ENCODE measurements around the gene FAT3. TPM values are rescaled to one million over a fixed set of nuclear protein-coding genes. Genes with fewer than 3 reads are reported as not detected.

The FAT3 gene
- total and polyA plus RNA-seq, 2 of the 13 experiments (the other 11 are each of a cell fraction or from before 2014, with no cell fraction given), result not detected

DNA sequence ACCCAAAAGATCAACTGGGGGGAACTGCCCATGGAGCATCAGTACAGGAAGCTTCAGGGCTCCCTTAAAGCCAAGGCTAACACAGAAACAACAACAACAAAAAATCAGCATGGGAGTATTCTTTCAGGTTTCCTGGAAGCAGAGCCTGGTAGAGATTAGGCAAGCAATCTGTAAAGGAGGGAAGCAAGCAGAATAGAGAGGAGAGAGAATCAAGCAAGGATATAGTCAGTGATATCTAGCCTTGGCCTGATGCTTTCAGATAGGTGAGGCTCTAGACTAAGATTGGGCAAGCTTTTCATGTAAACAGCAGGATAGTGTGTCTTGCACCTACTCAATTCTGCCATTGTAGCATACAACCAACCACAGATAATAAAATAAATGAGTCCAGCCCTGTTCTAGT is 44.4 kb upstream of the FAT3 start:
- Histone ChIP-seq H3K9me3 (ENCODE audit: low read length) (no peaks in the 10 kb centered on the region), H2AFZ (ENCODE audit: low read length) (no peak overlapping the region), H3K27ac (ENCODE audit: extremely low read length, insufficient read depth, low read length) (no peak overlapping the region), H4K20me1 (ENCODE audit: insufficient read depth, low read length) (no peaks in the 10 kb centered on the region), H3K27me3 (ENCODE audit: control insufficient read depth in 1 of 2, insufficient read depth in 2 of 2, low read length in 2 of 2) (no peaks in the 10 kb centered on the region), H3K79me2 (ENCODE audit: insufficient read depth, low read length) (no peaks in the 10 kb centered on the region), H3K4me2 (ENCODE audit: low read depth, low read length) (no peak overlapping the region), H3K4me3 (replicated peaks in 1 of 3; ENCODE audit: insufficient read depth in 1 of 3, low read depth in 2 of 3, low read length in 3 of 3) (no peak overlapping the region), H3K36me3 (replicated peaks in 1 of 2; ENCODE audit: control insufficient read depth in 1 of 2, insufficient read depth in 2 of 2, low read length in 2 of 2) (no peaks in the 10 kb centered on the region), H3K4me1 (ENCODE audit: insufficient read depth, low read length) (no peaks in the 10 kb centered on the region), H3K9ac (ENCODE audit: insufficient read depth, low read depth, low read length) (no peak overlapping the region)
- in situ Hi-C loops (cut with HindIII; ENCODE audit: extremely low pct_ligation_motif_present, low pct_unique_long_range_greater_than_20kb), result no loop called here
- ChIA-PET CTCF (ENCODE audit: low intra/inter-chr PET ratio, low total read pairs) (no interaction called here), POLR2A (no interaction called here)
- no peak for ATAC-seq
- intact Hi-C loops (cut with micrococcal nuclease; ENCODE audit: unreplicated experiment), result no loop called here
- BruUV-seq (replicated peaks), result no TSS peak
- TF ChIP-seq IKZF4 (CRISPR knock-in tag; IDR thresholded peaks at IDR 0.05; ENCODE audit: borderline replicate concordance, low read depth, not compliant biosample characterization), result no peak
- no peak for TF ChIP-seq ZNF646 (CRISPR knock-in tag; IDR thresholded peaks at IDR 0.05)
- TF ChIP-seq ZNF878 (CRISPR knock-in tag; IDR thresholded peaks at IDR 0.05), result no peak
- no peak for TF ChIP-seq ZNF557 (CRISPR knock-in tag; IDR thresholded peaks at IDR 0.05)
- FAIRE-seq, result no peak
- no peak for DNase-seq (ENCODE audit: low spot score)
